Transverse colon (tissue), 4 donors: ENCODE data around the gene PROSER2. TPM values are rescaled to one million over a fixed set of nuclear protein-coding genes. Genes with fewer than 3 reads are reported as not detected.

Source experiments
- DNase-seq: peaks from one replicate; pipeline ENCODE4 v3.0.0-alpha.2; 2019
- H3K27ac ChIP-seq, 4 donors: fragments of 200-600 bp; sonication (generic); 2 replicates each; pipeline ENCODE4 v1.5.1; 2016 to 2018; ENCODE audit warnings: inconsistent platforms in 4 of 4
- H3K27me3 ChIP-seq: fragments of 200-600 bp; sonication (generic); 2 replicates; pipeline ENCODE4 v1.5.1; 2017; ENCODE audit warnings: inconsistent platforms
- H3K36me3 ChIP-seq, 4 donors: fragments of 200-600 bp; sonication (generic); 2 replicates each; pipeline ENCODE4 v1.5.1; 2017 to 2019; ENCODE audit warnings: inconsistent platforms in 4 of 4
- H3K4me1 ChIP-seq, 4 donors: fragments of 200-600 bp; sonication (generic); 2 replicates each; pipeline ENCODE4 v1.5.1; 2017 to 2020; ENCODE audit warnings: inconsistent platforms in 4 of 4
- H3K4me3 ChIP-seq, 4 donors: fragments of 200-600 bp; sonication (generic); 1 replicate in 1 of 4; 2 replicates in 3 of 4; pipeline versions ENCODE4 v1.5.1 to v1.6.1; 2017 to 2019; ENCODE audit warnings: inconsistent platforms in 4 of 4
- H3K9me3 ChIP-seq, 2 donors: fragments of 200-600 bp; sonication (generic); 2 replicates each; pipeline ENCODE4 v1.5.1; 2017 to 2019; ENCODE audit warnings: inconsistent platforms in 2 of 2
- EP300 ChIP-seq: sonication (generic); formaldehyde crosslinking; IDR thresholded peaks from one replicate; pipeline ENCODE4 v1.6.1; 2017; ENCODE audit warnings: antibody characterized with exemption, low read depth
- POLR2A ChIP-seq: fragments of 450-650 bp; IDR thresholded peaks from one replicate; pipeline ENCODE4 v1.6.1; 2016; ENCODE audit warnings: antibody characterized with exemption, mild to moderate bottlenecking, moderate library complexity
- POLR2AphosphoS5 ChIP-seq, 3 donors: sonication (generic); formaldehyde crosslinking; IDR thresholded peaks; one replicate each; pipeline ENCODE4 v1.6.1; 2016; ENCODE audit warnings: antibody characterized with exemption in 3 of 3
- WGBS, 2 donors: methylation state at CpG; one replicate each; pipeline ENCODE4 v1.1.5; 2018; ENCODE audit warnings: low coverage in 1 of 2; 5-methylcytosine and 5-hydroxymethylcytosine counted together
- in situ Hi-C, 4 donors: fragments of 200-750 bp; cut with MboI; loops; one replicate each; pipeline versions ENCODE4 v1.15.0 to v1.15.1; 2017; ENCODE audit warnings: low sequenced_read_pairs in 3 of 4, low pct_ligation_motif_present in 1 of 4, low pct_unique_long_range_greater_than_20kb in 1 of 4
- intact Hi-C: fragments of 100-400 bp; cut with DNase I; formaldehyde crosslinking; loops from one replicate; pipeline ENCODE4 v1.15.1; 2023; ENCODE audit warnings: low total_unique reads
- total RNA-seq, 4 donors: library from RNA; depleted of rRNA; stranded (reverse); fragments of >200 nt; gene quantifications; one replicate each; pipeline ENCODE4 v1.1.0, GENCODE V29; 2016
- TF ChIP-seq, protein P1 (sequence below), 5 experiments: fragments of 200-600 bp in 3 of 5; fragments of 450-650 bp in 2 of 5; sonication (generic) in 3 of 5; IDR thresholded peaks; 1 replicate in 2 of 5; 2 replicates in 3 of 5; pipeline ENCODE4 v1.5.1; 2016 to 2017; ENCODE audit warnings: antibody characterized with exemption in 5 of 5, inconsistent platforms in 3 of 5, mild to moderate bottlenecking in 2 of 5, moderate library complexity in 1 of 5

Gene PROSER2
- total RNA-seq, 4 donors from 2014 or later = 4.2 to 29.2 (median 6.9) TPM

DNA sequence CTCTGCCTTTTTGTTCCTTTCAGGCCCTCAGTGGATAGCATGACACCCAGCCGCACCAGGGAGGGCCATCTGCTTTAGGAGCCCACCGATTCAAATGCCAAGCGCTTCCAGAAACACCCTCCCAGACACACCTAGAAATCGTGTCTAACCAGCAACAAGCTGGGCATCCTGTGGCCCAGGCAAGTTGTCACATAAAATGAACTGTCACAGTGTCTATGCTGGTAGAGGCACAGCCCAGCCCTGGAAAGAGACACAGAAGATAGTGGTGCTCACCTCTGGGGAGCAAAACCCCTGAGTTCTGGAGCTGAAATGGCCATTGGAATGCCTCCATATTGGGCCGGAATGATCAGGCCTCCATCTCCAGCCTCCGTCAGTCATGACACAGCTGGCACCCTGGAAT is 42.0 kb upstream of the PROSER2 start:
- WGBS, 2 donors = 83% methylated on average over 3 of the region's 6 CpGs; no CpG with 5 or more reads in 1 of the 2 donors
- Histone ChIP-seq H3K9me3 (no peaks in the 10 kb centered on the region), H3K4me3 (no peak overlapping the region), H3K27me3 (no peaks in the 10 kb centered on the region), H3K4me1 (no peaks in the 10 kb centered on the region), H3K36me3 (no peaks in the 10 kb centered on the region), H3K27ac (no peak overlapping the region)
- DNase-seq = no peak
- in situ Hi-C loops = loop anchor here in 2 of 4 donors (5.0 to 25.0 kb wide), 2 partner anchors 206 kb away; no protein-coding TSS in a partner anchor
- intact Hi-C loops = no loop called here
- TF ChIP-seq POLR2A (no peak), POLR2AphosphoS5 (IDR thresholded peaks at IDR 0.05) (no peak), EP300 (no peak)
- TF ChIP-seq, protein P1, sequence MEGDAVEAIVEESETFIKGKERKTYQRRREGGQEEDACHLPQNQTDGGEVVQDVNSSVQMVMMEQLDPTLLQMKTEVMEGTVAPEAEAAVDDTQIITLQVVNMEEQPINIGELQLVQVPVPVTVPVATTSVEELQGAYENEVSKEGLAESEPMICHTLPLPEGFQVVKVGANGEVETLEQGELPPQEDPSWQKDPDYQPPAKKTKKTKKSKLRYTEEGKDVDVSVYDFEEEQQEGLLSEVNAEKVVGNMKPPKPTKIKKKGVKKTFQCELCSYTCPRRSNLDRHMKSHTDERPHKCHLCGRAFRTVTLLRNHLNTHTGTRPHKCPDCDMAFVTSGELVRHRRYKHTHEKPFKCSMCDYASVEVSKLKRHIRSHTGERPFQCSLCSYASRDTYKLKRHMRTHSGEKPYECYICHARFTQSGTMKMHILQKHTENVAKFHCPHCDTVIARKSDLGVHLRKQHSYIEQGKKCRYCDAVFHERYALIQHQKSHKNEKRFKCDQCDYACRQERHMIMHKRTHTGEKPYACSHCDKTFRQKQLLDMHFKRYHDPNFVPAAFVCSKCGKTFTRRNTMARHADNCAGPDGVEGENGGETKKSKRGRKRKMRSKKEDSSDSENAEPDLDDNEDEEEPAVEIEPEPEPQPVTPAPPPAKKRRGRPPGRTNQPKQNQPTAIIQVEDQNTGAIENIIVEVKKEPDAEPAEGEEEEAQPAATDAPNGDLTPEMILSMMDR (IDR thresholded peaks at IDR 0.05) = no peak

DNA sequence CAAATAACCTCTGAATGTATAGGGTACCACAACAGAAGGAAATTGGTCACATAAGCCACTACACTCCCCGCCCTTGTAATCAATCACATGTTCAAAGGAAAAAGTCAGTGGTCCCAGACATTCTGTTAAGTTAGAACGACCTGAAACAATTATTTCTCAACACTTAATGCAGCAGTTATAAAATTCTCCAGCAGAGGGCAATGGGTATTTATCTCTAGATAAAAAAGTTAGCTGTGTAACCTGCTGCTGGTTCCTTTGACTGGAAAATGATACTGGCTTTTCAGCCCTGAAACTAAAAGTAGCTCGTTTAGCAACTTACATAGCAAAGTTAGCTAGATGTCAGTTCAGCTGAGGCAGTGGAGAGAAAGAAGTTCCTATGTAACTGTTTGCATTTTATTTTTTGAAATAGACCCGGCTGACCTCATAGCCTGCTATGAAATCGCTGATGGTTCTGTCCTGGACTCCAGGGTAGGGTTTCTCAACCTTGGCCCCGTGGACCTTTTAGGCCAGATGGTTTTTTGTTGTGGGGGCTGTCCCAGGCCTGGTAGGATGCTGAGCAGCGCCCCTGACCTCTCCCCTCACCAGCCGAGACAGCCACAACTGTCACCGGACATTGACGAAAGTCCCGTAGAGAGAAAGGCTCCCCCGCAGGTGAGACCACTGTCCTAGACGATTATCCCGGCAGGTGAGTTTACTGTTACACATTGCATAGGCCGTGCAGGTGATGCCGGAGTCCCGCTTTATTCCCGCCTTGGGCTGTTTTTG is 40.2 kb upstream of the PROSER2 start:
- H3K9me3 ChIP-seq = no peaks in the 10 kb centered on the region
- TF ChIP-seq, protein P1 (IDR thresholded peaks at IDR 0.05) = peak; percentile 63 to 75 (median 69)
- TF ChIP-seq POLR2A = no peak
- no peak for TF ChIP-seq EP300
- TF ChIP-seq POLR2AphosphoS5 (IDR thresholded peaks at IDR 0.05) = no peak
- no peak overlapping the region for H3K27ac ChIP-seq
- intact Hi-C loops = no loop called here
- H3K36me3 ChIP-seq = no peaks in the 10 kb centered on the region
- H3K4me1 ChIP-seq = no peaks in the 10 kb centered on the region
- H3K27me3 ChIP-seq = no peaks in the 10 kb centered on the region
- WGBS, 2 donors = 41 to 69% methylated on average over 6 to 18 of the region's 18 CpGs
- DNase-seq = no peak
- in situ Hi-C loops = loop anchor here in 2 of 4 donors (5.0 to 25.0 kb wide), 2 partner anchors 204 kb away; no protein-coding TSS in a partner anchor
- no peak overlapping the region for H3K4me3 ChIP-seq

DNA sequence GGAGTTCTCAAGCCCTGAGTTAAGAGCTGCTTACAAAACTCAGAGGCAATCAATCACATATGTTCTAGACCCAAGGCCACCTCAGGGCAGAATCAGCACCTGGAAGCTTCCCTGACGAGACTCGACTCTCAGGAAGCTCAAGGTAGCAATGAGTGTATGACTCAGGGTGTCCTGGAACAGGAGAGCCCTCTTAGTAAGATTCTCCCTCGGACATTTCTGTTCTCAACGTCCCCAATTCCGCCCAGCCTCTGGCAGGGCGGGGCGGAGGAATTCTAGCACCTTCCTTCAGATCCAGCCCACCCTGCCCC is 39.6 kb upstream of the PROSER2 start:
- no peak overlapping the region for H3K4me3 ChIP-seq
- H3K36me3 ChIP-seq = no peaks in the 10 kb centered on the region
- TF ChIP-seq POLR2A = no peak
- TF ChIP-seq POLR2AphosphoS5 (IDR thresholded peaks at IDR 0.05) = no peak
- TF ChIP-seq EP300 = no peak
- TF ChIP-seq, protein P1 (IDR thresholded peaks at IDR 0.05) = no peak
- H3K27me3 ChIP-seq = no peaks in the 10 kb centered on the region
- WGBS, 2 donors = 76 to 100% methylated on average over 2 to 7 of the region's 7 CpGs
- in situ Hi-C loops = loop anchor here in 2 of 4 donors (5.0 to 25.0 kb wide), 2 partner anchors 204 kb away; no protein-coding TSS in a partner anchor
- intact Hi-C loops = no loop called here
- H3K4me1 ChIP-seq = no peaks in the 10 kb centered on the region
- no peaks in the 10 kb centered on the region for H3K9me3 ChIP-seq
- H3K27ac ChIP-seq = no peak overlapping the region
- no peak for DNase-seq

DNA sequence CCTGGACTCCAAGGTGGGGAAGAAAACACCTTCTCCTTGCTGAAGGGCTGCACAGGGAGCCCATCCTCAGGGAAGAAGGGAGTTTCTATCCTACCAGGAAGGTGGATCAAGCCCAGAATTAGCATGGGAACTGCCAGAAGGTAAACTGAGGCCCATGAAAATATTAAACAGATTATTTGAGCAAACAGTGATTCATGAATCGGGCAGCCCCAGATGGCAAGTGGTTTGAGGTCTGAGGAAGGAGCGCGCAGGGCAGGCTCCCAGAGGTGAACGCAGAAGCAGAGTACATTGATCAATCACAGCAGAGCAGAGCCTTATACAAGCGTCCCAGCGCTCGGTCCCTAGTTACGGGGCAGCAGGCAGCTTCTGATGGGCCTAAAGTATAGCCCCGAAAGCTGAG is 35.8 kb upstream of the PROSER2 start:
- no peak overlapping the region for H3K4me3 ChIP-seq
- no peaks in the 10 kb centered on the region for H3K4me1 ChIP-seq
- TF ChIP-seq POLR2A (no peak), EP300 (no peak), POLR2AphosphoS5 (IDR thresholded peaks at IDR 0.05) (no peak)
- TF ChIP-seq, protein P1 (IDR thresholded peaks at IDR 0.05) = no peak
- 89% methylated on average over 9 of the region's 9 CpGs; no CpG with 5 or more reads in 1 of the 2 donors for WGBS, 2 donors
- in situ Hi-C loops = loop anchor here in 2 of 4 donors (5.0 to 25.0 kb wide), 2 partner anchors 200 kb away; no protein-coding TSS in a partner anchor
- DNase-seq = no peak
- no peaks in the 10 kb centered on the region for H3K27me3 ChIP-seq
- no peaks in the 10 kb centered on the region for H3K9me3 ChIP-seq
- intact Hi-C loops = no loop called here
- no peak overlapping the region for H3K27ac ChIP-seq
- no peaks in the 10 kb centered on the region for H3K36me3 ChIP-seq
